OCI-LY3 (cell line): ENCODE data around the gene GPR89A.
"Not testable (repeated sequence)": the region's sequence is repeated elsewhere in the genome, so short reads cannot be mapped to it uniquely, and the experiment has no call there.

Experiments used
- H2AFZ ChIP-seq: fragments of 200-600, 300-600 bp; shearing (Covaris generic); 2 replicates; pipeline ENCODE4 v1.6.0; 2014; ENCODE audit warnings: antibody characterized with exemption, low read depth, low read length
- H3K27ac ChIP-seq: fragments of 200-600, 300-600 bp; sonication (generic); 2 replicates; pipeline ENCODE4 v1.5.1; 2014; ENCODE audit warnings: mild to moderate bottlenecking, low read length, moderate library complexity, mixed read lengths
- H3K27me3 ChIP-seq: fragments of 200-600, 300-600 bp; sonication (generic); 2 replicates; pipeline ENCODE4 v1.6.1; 2014; ENCODE audit warnings: low read depth, low read length, mixed read lengths
- H3K36me3 ChIP-seq: fragments of 200-600, 300-600 bp; sonication (generic); replicated peaks from 2 replicates; pipeline ENCODE3; 2014; ENCODE audit warnings: low read depth, low read length, mixed read lengths
- H3K4me1 ChIP-seq: fragments of 300-600, 200-600 bp; sonication (generic); 2 replicates; pipeline ENCODE4 v1.6.1; 2014; ENCODE audit warnings: low read length, mixed read lengths
- H3K4me2 ChIP-seq: fragments of 200-600, 300-600 bp; sonication (generic); 2 replicates; pipeline ENCODE4 v1.6.1; 2014; ENCODE audit warnings: low read length, mixed read lengths
- H3K4me3 ChIP-seq: fragments of 300-600, 200-600 bp; sonication (generic); 2 replicates; pipeline ENCODE4 v1.5.1; 2014; ENCODE audit warnings: antibody characterized with exemption, mild to moderate bottlenecking, low read length, moderate library complexity
- H3K79me2 ChIP-seq: fragments of 300-600, 200-600 bp; shearing (Covaris generic); 2 replicates; pipeline ENCODE4 v1.6.1; 2014; ENCODE audit warnings: mild to moderate bottlenecking, low read length, mixed read lengths
- H3K9ac ChIP-seq: fragments of 300-600, 200-600 bp; shearing (Covaris generic); 2 replicates; pipeline ENCODE4 v1.6.0; 2014; ENCODE audit warnings: mild to moderate bottlenecking, low read length, moderate library complexity
- H3K9me3 ChIP-seq: fragments of 200-600, 300-600 bp; shearing (Covaris generic); 2 replicates; pipeline ENCODE4 v1.6.1; 2014; ENCODE audit warnings: low read length, mixed read lengths; ENCODE audit not compliant: insufficient read depth
- H4K20me1 ChIP-seq: fragments of 200-600, 300-600 bp; sonication (generic); 2 replicates; pipeline ENCODE4 v1.6.1; 2016; ENCODE audit warnings: low read length, mixed read lengths; ENCODE audit not compliant: insufficient read depth

The GPR89A gene

GRCh38 chr1:145656245-145656943 is 48.6 kb downstream of the GPR89A start:
- H3K27ac ChIP-seq, H3K4me2 ChIP-seq, H3K4me3 ChIP-seq, H3K27me3 ChIP-seq, H3K36me3 ChIP-seq, H3K4me1 ChIP-seq, H3K79me2 ChIP-seq, H3K9me3 ChIP-seq, H2AFZ ChIP-seq, H3K9ac ChIP-seq, H4K20me1 ChIP-seq: not testable (repeated sequence)

- not testable (repeated sequence) for H3K27ac ChIP-seq, H4K20me1 ChIP-seq, H3K9ac ChIP-seq, H3K4me3 ChIP-seq, H3K4me2 ChIP-seq, H3K4me1 ChIP-seq, H3K27me3 ChIP-seq, H2AFZ ChIP-seq, H3K79me2 ChIP-seq, H3K36me3 ChIP-seq, H3K9me3 ChIP-seq
Observed at GRCh38 chr1:145662502-145662901, 54.7 kb downstream of the GPR89A start.

GRCh38 chr1:145665015-145665414 is 57.2 kb downstream of the GPR89A start:
- not testable (repeated sequence) for H3K9me3 ChIP-seq, H3K4me1 ChIP-seq, H2AFZ ChIP-seq, H3K4me3 ChIP-seq, H3K4me2 ChIP-seq, H3K79me2 ChIP-seq, H4K20me1 ChIP-seq, H3K36me3 ChIP-seq, H3K27ac ChIP-seq, H3K27me3 ChIP-seq, H3K9ac ChIP-seq

GRCh38 chr1:145670995-145671745 is 63.4 kb downstream of the GPR89A start:
- H4K20me1 ChIP-seq, H3K4me2 ChIP-seq, H3K9ac ChIP-seq, H3K9me3 ChIP-seq, H3K27ac ChIP-seq, H3K4me3 ChIP-seq, H3K27me3 ChIP-seq, H2AFZ ChIP-seq, H3K79me2 ChIP-seq, H3K36me3 ChIP-seq, H3K4me1 ChIP-seq: not testable (repeated sequence)

- not testable (repeated sequence) for H3K27ac ChIP-seq, H3K9ac ChIP-seq, H2AFZ ChIP-seq, H3K27me3 ChIP-seq, H3K4me3 ChIP-seq, H3K79me2 ChIP-seq, H3K36me3 ChIP-seq, H3K9me3 ChIP-seq, H4K20me1 ChIP-seq, H3K4me2 ChIP-seq, H3K4me1 ChIP-seq
Observed at GRCh38 chr1:145673217-145673616, 65.4 kb downstream of the GPR89A start.

GRCh38 chr1:145684858-145685257 is 77.1 kb downstream of the GPR89A start:
- not testable (repeated sequence) for H2AFZ ChIP-seq, H3K27me3 ChIP-seq, H3K4me2 ChIP-seq, H3K9me3 ChIP-seq, H3K4me3 ChIP-seq, H4K20me1 ChIP-seq, H3K36me3 ChIP-seq, H3K27ac ChIP-seq, H3K79me2 ChIP-seq, H3K4me1 ChIP-seq, H3K9ac ChIP-seq

- not testable (repeated sequence) for H3K4me1 ChIP-seq, H2AFZ ChIP-seq, H3K27me3 ChIP-seq, H3K36me3 ChIP-seq, H3K27ac ChIP-seq, H3K9me3 ChIP-seq, H3K79me2 ChIP-seq, H3K9ac ChIP-seq, H3K4me3 ChIP-seq, H3K4me2 ChIP-seq, H4K20me1 ChIP-seq
Observed at GRCh38 chr1:145686078-145686477, 78.3 kb downstream of the GPR89A start.
